ENCODE results near the gene NUDCD2. TPM values are rescaled to one million over a fixed set of nuclear protein-coding genes. Genes with fewer than 3 reads are reported as not detected.

NUDCD2 gene
- total and polyA plus RNA-seq, 2 donors (not counting 3 experiments of a cell fraction or from before 2014, with no cell fraction given): 3.9 to 50.3 TPM

GRCh38 chr5:163437309-163438182, 22.4 kb downstream of the NUDCD2 start, which contains the start of gene CCNG1:
Gene CCNG1, plus strand, starts transcription at chr5:163437595. Its CDS starts 1,662 bp downstream, at chr5:163439257.
- Histone ChIP-seq H3K9ac (replicated peaks; ENCODE audit: extremely low read depth, insufficient read depth, low read length) (peak within 1 kb of the TSS; percentile 90), H4K20me1 (replicated peaks; ENCODE audit: control insufficient read depth, extremely low read depth, insufficient read depth, low read length) (peaks cover 5% of the 10 kb centered on the region), H3K27me3 (ENCODE audit: control insufficient read depth in 2 of 2, insufficient read depth in 2 of 2, low read length in 2 of 2) (peaks cover 0 to 4% of the 10 kb centered on the region in 2 experiments), H3K36me3 (ENCODE audit: control insufficient read depth in 2 of 2, extremely low read depth in 1 of 2, insufficient read depth in 2 of 2, low read length in 2 of 2) (peaks cover 10 to 14% of the 10 kb centered on the region in 2 experiments), H3K4me3 (replicated peaks in 1 of 3; ENCODE audit: insufficient read depth in 1 of 3, low read depth in 1 of 3, low read length in 3 of 3) (peak within 1 kb of the TSS; percentile 90 to 99 (median 92)), H2AFZ (ENCODE audit: low read depth, low read length) (peak within 1 kb of the TSS; percentile 84), H3K9me1 (replicated peaks; ENCODE audit: control insufficient read depth, extremely low read depth, insufficient read depth, low read length) (no peaks in the 10 kb centered on the region), H3K4me2 (ENCODE audit: insufficient read depth, low read length) (peak within 1 kb of the TSS; percentile 96), H3K4me1 (ENCODE audit: control insufficient read depth, extremely low read depth, insufficient read depth, low read length) (peaks cover 19% of the 10 kb centered on the region), H3K9me3 (replicated peaks; ENCODE audit: control insufficient read depth, insufficient read depth, low read length) (no peaks in the 10 kb centered on the region), H3K27ac (ENCODE audit: insufficient read depth, low read depth, low read length) (peak within 1 kb of the TSS; percentile 77), H3K79me2 (ENCODE audit: control insufficient read depth, insufficient read depth, low read length) (peaks cover 39% of the 10 kb centered on the region)
- DNase-seq (ENCODE audit: low read depth, low spot score) (peak; percentile 97), FAIRE-seq (peak; percentile 94)
- dilution Hi-C loops (cut with MboI; ENCODE audit: extremely low pct_ligation_motif_present, low sequenced_read_pairs): no loop called here
- POLR2A ChIA-PET: interaction anchor here (0.6 to 4.1 kb wide), 4 partner anchors 10 to 72 kb away, joined by 3 to 34 read pairs (median 4); partner anchors contain the start of genes HMMR and NUDCD2
- intact Hi-C loops (cut with micrococcal nuclease): loop anchor here (1.0 kb wide), 2 partner anchors 23 to 68 kb away; partner anchors contain the start of genes HMMR, MAT2B and NUDCD2
- CTCF ChIA-PET: interaction anchor here (0.8 to 2.6 kb wide), 3 partner anchors 22 to 29 kb away, joined by 3 to 10 read pairs (median 8); partner anchors contain the start of genes HMMR and NUDCD2
- BruUV-seq (replicated peaks): TSS peak; percentile 33
- no peak for TF ChIP-seq GATA2 (IDR thresholded peaks at IDR 0.05; ENCODE audit: insufficient read depth, insufficient read length, low read depth, low read length)
- TF ChIP-seq POLR2AphosphoS5 (IDR thresholded peaks at IDR 0.05; ENCODE audit: insufficient read depth, low read depth, low read length): peak; percentile 89
- TF ChIP-seq CTCF (IDR thresholded peaks at IDR 0.05; ENCODE audit: extremely low read depth in 1 of 2, insufficient read depth in 1 of 2, low read depth in 1 of 2, low read length in 2 of 2): no peak
- peak; percentile 96 for TF ChIP-seq POLR2A (IDR thresholded peaks at IDR 0.05; ENCODE audit: low read depth, low read length)

Data from endothelial cell of umbilical vein (primary cell).